HG03354 (cell line): ENCODE data around the gene THADA.
"Not testable (repeated sequence)": the region's sequence is repeated elsewhere in the genome, so short reads cannot be mapped to it uniquely, and the experiment has no call there.

Experiments
- ATAC-seq: cut with Tn5 transposase; IDR thresholded peaks from one replicate; pipeline ENCODE4 v1.9.1; 2021; ENCODE audit warnings: mild to moderate bottlenecking; ENCODE audit not compliant: unreplicated experiment, poor library complexity, severe bottlenecking

The THADA gene

GRCh38 chr2:43400508-43400907 lies 195.3 kb downstream of the THADA start:
- no peak for ATAC-seq

- no peak for ATAC-seq
Observed at GRCh38 chr2:43399515-43400264, 196.1 kb downstream of the THADA start.

GRCh38 chr2:43399098-43399497 lies 196.7 kb downstream of the THADA start:
- ATAC-seq, result no peak

GRCh38 chr2:43397821-43398220 lies 198.0 kb downstream of the THADA start:
- no peak for ATAC-seq

- no peak for ATAC-seq
Observed at GRCh38 chr2:43397411-43397810, 198.4 kb downstream of the THADA start.

GRCh38 chr2:43396344-43396743 lies 199.5 kb downstream of the THADA start:
- not testable (repeated sequence) for ATAC-seq

- ATAC-seq, result no peak
Observed at GRCh38 chr2:43393918-43394317, 201.9 kb downstream of the THADA start.

GRCh38 chr2:43391878-43392215 lies 204.0 kb downstream of the THADA start:
- ATAC-seq, result no peak

- ATAC-seq, result no peak
Observed at GRCh38 chr2:43391201-43391877, 204.5 kb downstream of the THADA start.

GRCh38 chr2:43389581-43390466 lies 206.0 kb downstream of the THADA start:
- ATAC-seq, result no peak

- no peak for ATAC-seq
Observed at GRCh38 chr2:43388371-43388770, 207.5 kb downstream of the THADA start.

GRCh38 chr2:43387092-43388062 lies 208.5 kb downstream of the THADA start:
- ATAC-seq, result peak; percentile 84

- not testable (repeated sequence) for ATAC-seq
Observed at GRCh38 chr2:43386679-43387078, 209.2 kb downstream of the THADA start.

GRCh38 chr2:43384143-43384542 lies 211.7 kb downstream of the THADA start:
- no peak for ATAC-seq

GRCh38 chr2:43383533-43383932 lies 212.3 kb downstream of the THADA start:
- ATAC-seq, result peak; percentile 34

- ATAC-seq, result no peak
Observed at GRCh38 chr2:43379494-43379893, 216.3 kb downstream of the THADA start.

GRCh38 chr2:43377327-43377726 lies 218.5 kb downstream of the THADA start:
- ATAC-seq, result no peak

- no peak for ATAC-seq
Observed at GRCh38 chr2:43376523-43377198, 219.2 kb downstream of the THADA start.
